ENCODE data around the gene OR6P1.

The OR6P1 gene

DNA sequence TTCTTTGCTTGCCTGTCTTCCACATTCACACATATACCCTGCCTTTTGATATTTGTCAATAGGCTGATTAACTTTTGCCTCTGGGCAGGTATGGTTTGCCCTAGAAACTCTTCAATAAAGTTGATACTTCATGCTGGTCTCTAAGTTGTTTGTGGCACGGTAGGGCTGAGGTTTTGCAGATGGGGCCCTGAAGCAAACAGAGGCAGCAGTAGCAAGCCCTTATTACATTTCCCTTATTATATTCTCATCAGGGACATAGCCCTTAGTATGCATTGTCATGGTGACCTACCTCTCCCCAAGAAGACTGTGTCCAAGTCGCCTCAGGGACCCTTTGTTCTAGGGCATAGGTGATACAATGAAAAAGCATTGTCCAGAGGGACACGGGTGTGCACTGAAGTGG is at the start of gene OR6P1:
OR6P1 (minus strand) TSS at position 101 of the 400 bp plus-strand sequence. CDS start 6,976 bp downstream, outside the sequence.
- Histone ChIP-seq H3K27me3 (ENCODE audit: control insufficient read depth, insufficient read depth, low read length) (no peaks in the 10 kb centered on the region), H3K36me3 (ENCODE audit: control insufficient read depth, insufficient read depth, low read length) (no peaks in the 10 kb centered on the region), H3K4me3 (ENCODE audit: low read length) (no peak within 1 kb of the TSS), H3K4me1 (ENCODE audit: control insufficient read depth, insufficient read depth, low read length) (no peaks in the 10 kb centered on the region), H3K27ac (ENCODE audit: low read length) (no peak within 1 kb of the TSS), H3K9me3 (ENCODE audit: control insufficient read depth, insufficient read depth, low read length) (no peaks in the 10 kb centered on the region)
- whole genome bisulfite sequencing (ENCODE audit: insufficient coverage, insufficient read length): no CpG with 5 or more reads among the region's 3 CpGs
- DNase-seq (ENCODE audit: low read depth, low spot score): no peak

- no peaks in the 10 kb centered on the region for H3K27me3 ChIP-seq (ENCODE audit: control insufficient read depth, insufficient read depth, low read length)
- H3K4me1 ChIP-seq (ENCODE audit: control insufficient read depth, insufficient read depth, low read length): no peaks in the 10 kb centered on the region
- no peaks in the 10 kb centered on the region for H3K9me3 ChIP-seq (ENCODE audit: control insufficient read depth, insufficient read depth, low read length)
- no peak overlapping the region for H3K4me3 ChIP-seq (ENCODE audit: low read length)
- no peaks in the 10 kb centered on the region for H3K36me3 ChIP-seq (ENCODE audit: control insufficient read depth, insufficient read depth, low read length)
- no peak for DNase-seq (ENCODE audit: low read depth, low spot score)
- WGBS (ENCODE audit: insufficient coverage, insufficient read length): no CpG with 5 or more reads among the region's 3 CpGs
- H3K27ac ChIP-seq (ENCODE audit: low read length): no peak overlapping the region
Observed at GRCh38 chr1:158613764-158614163, 43.4 kb upstream of the OR6P1 start.

DNA sequence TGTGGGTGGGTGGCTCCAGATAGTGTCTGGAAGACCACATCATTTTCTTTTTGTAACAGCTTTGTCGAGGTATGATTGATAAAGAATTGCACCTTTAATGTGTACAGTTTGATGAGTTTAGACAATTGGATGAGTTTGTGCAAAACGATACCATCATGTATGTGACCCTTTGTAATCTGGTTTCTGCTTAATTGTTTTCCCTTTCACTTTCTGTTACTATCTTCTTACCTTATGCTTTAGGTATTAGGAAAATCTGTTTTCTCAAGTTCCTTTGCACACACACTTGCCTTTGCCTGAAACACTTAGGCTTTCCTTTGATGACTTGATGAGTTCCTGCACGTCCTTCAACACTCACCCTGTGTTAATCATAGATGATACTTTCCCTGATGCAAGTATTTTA is 41.5 kb upstream of the OR6P1 start:
- H3K9me3 ChIP-seq (ENCODE audit: control insufficient read depth, insufficient read depth, low read length): no peaks in the 10 kb centered on the region
- DNase-seq (ENCODE audit: low read depth, low spot score): no peak
- H3K36me3 ChIP-seq (ENCODE audit: control insufficient read depth, insufficient read depth, low read length): no peaks in the 10 kb centered on the region
- no peaks in the 10 kb centered on the region for H3K27me3 ChIP-seq (ENCODE audit: control insufficient read depth, insufficient read depth, low read length)
- H3K27ac ChIP-seq (ENCODE audit: low read length): no peak overlapping the region
- H3K4me1 ChIP-seq (ENCODE audit: control insufficient read depth, insufficient read depth, low read length): no peaks in the 10 kb centered on the region
- WGBS (ENCODE audit: insufficient coverage, insufficient read length): no CpG with 5 or more reads among the region's 3 CpGs
- no peak overlapping the region for H3K4me3 ChIP-seq (ENCODE audit: low read length)

DNA sequence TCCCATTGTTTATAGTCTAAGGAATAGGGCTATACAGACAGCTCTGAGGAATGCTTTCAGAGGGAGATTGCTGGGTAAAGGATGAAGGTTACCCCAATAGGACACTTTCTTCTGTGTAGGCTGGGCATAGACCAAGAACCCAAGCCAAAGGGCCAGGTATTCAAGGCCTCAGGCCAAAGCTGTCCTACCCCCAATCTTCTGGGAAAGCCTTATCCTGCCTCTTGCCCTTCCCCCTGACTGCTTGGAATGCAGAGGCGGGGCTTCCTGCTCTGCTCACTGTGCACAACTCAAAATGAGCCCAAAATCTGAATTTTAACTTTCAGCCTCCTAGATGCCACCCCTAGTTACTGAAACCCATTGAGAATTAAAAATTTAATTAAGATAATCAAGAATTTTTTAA is 36.9 kb upstream of the OR6P1 start:
- Histone ChIP-seq H3K9me3 (ENCODE audit: control insufficient read depth, insufficient read depth, low read length) (no peaks in the 10 kb centered on the region), H3K4me3 (ENCODE audit: low read length) (no peak overlapping the region), H3K27me3 (ENCODE audit: control insufficient read depth, insufficient read depth, low read length) (no peaks in the 10 kb centered on the region), H3K4me1 (ENCODE audit: control insufficient read depth, insufficient read depth, low read length) (no peaks in the 10 kb centered on the region), H3K36me3 (ENCODE audit: control insufficient read depth, insufficient read depth, low read length) (no peaks in the 10 kb centered on the region), H3K27ac (ENCODE audit: low read length) (no peak overlapping the region)
- no peak for DNase-seq (ENCODE audit: low read depth, low spot score)
- WGBS (ENCODE audit: insufficient coverage, insufficient read length): no CpG with 5 or more reads among the region's 1 CpG

DNA sequence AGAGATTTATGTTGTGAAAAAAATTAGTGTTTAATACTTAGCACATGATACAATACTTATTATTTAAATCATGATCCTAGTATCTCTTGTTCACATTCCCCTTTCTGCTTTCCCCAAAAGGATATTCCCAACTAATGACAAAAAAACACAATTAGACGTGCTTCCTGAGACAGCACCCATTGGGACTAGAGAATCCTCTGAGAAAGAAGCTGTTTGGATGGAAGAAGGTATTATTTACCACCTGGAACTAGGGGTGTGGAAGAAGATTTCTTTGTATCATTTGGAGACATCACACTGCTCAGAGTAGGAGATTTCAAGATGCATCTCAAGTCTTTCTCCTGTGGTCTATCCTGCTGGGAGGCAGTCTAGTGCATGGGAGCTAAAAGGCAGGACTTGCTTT is 34.6 kb upstream of the OR6P1 start, which contains the start of gene OR10Z1:
OR10Z1 (plus strand) TSS at position 301 of the 400 bp plus-strand sequence. CDS start 1,171 bp downstream, outside the sequence.
- H3K27me3 ChIP-seq (ENCODE audit: control insufficient read depth, insufficient read depth, low read length): no peaks in the 10 kb centered on the region
- no CpG with 5 or more reads among the region's 1 CpG for WGBS (ENCODE audit: insufficient coverage, insufficient read length)
- no peaks in the 10 kb centered on the region for H3K4me1 ChIP-seq (ENCODE audit: control insufficient read depth, insufficient read depth, low read length)
- H3K4me3 ChIP-seq (ENCODE audit: low read length): no peak within 1 kb of the TSS
- no peak within 1 kb of the TSS for H3K27ac ChIP-seq (ENCODE audit: low read length)
- no peaks in the 10 kb centered on the region for H3K36me3 ChIP-seq (ENCODE audit: control insufficient read depth, insufficient read depth, low read length)
- no peak for DNase-seq (ENCODE audit: low read depth, low spot score)
- H3K9me3 ChIP-seq (ENCODE audit: control insufficient read depth, insufficient read depth, low read length): no peaks in the 10 kb centered on the region

- DNase-seq (ENCODE audit: low read depth, low spot score): no peak
- Histone ChIP-seq H3K4me3 (ENCODE audit: low read length) (no peak overlapping the region), H3K9me3 (ENCODE audit: control insufficient read depth, insufficient read depth, low read length) (no peaks in the 10 kb centered on the region), H3K36me3 (ENCODE audit: control insufficient read depth, insufficient read depth, low read length) (0 out of 2 replicates have a peak, but pooled peaks cover 3% of the 10 kb centered on the region), H3K27ac (ENCODE audit: low read length) (no peak overlapping the region), H3K4me1 (ENCODE audit: control insufficient read depth, insufficient read depth, low read length) (no peaks in the 10 kb centered on the region), H3K27me3 (ENCODE audit: control insufficient read depth, insufficient read depth, low read length) (no peaks in the 10 kb centered on the region)
- no CpG with 5 or more reads among the region's 2 CpGs for WGBS (ENCODE audit: insufficient coverage, insufficient read length)
Observed at GRCh38 chr1:158600735-158601134, 30.4 kb upstream of the OR6P1 start.

DNA sequence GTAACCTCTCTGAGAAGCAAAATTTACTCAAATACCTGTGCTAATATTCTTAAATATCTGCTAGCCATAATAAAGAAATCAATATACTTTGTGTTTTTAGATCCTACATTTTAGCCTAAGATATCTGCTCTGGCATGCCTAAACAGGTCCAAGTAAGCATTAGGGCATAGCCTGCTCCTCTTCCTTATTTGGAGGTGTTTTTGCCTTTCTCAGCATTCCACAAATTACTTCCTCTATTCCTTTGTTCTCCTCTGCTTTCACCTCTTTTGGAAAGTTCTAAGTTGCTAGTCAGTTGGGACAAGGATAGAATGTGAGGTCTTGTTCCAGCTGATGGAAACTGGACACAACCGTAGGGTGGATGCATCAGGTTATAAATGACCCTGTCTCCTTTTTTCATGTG is 16.6 kb upstream of the OR6P1 start:
- no peak overlapping the region for H3K4me3 ChIP-seq (ENCODE audit: low read length)
- no peaks in the 10 kb centered on the region for H3K4me1 ChIP-seq (ENCODE audit: control insufficient read depth, insufficient read depth, low read length)
- DNase-seq (ENCODE audit: low read depth, low spot score): no peak
- H3K27ac ChIP-seq (ENCODE audit: low read length): no peak overlapping the region
- no peaks in the 10 kb centered on the region; the same call in 1 of the 2 replicates for H3K9me3 ChIP-seq (ENCODE audit: control insufficient read depth, insufficient read depth, low read length)
- no peaks in the 10 kb centered on the region for H3K36me3 ChIP-seq (ENCODE audit: control insufficient read depth, insufficient read depth, low read length)
- no CpG with 5 or more reads among the region's 1 CpG for WGBS (ENCODE audit: insufficient coverage, insufficient read length)
- H3K27me3 ChIP-seq (ENCODE audit: control insufficient read depth, insufficient read depth, low read length): no peaks in the 10 kb centered on the region

- no CpG with 5 or more reads among the region's 4 CpGs for WGBS (ENCODE audit: insufficient coverage, insufficient read length)
- no peaks in the 10 kb centered on the region for H3K36me3 ChIP-seq (ENCODE audit: control insufficient read depth, insufficient read depth, low read length)
- H3K4me1 ChIP-seq (ENCODE audit: control insufficient read depth, insufficient read depth, low read length): no peaks in the 10 kb centered on the region
- H3K27me3 ChIP-seq (ENCODE audit: control insufficient read depth, insufficient read depth, low read length): no peaks in the 10 kb centered on the region
- no peak overlapping the region for H3K27ac ChIP-seq (ENCODE audit: low read length)
- H3K4me3 ChIP-seq (ENCODE audit: low read length): no peak overlapping the region
- DNase-seq (ENCODE audit: low read depth, low spot score): no peak
- no peaks in the 10 kb centered on the region; the same call in 1 of the 2 replicates for H3K9me3 ChIP-seq (ENCODE audit: control insufficient read depth, insufficient read depth, low read length)
Observed at GRCh38 chr1:158583962-158584361, 13.6 kb upstream of the OR6P1 start.

GRCh38 chr1:158579733-158580132 is 9.4 kb upstream of the OR6P1 start, which contains the start of gene OR10X1:
OR10X1 (minus strand) TSS chr1:158579899; CDS start chr1:158579899, 0 bp downstream.
- WGBS (ENCODE audit: insufficient coverage, insufficient read length): no CpG with 5 or more reads among the region's 1 CpG
- H3K4me3 ChIP-seq (ENCODE audit: low read length): no peak within 1 kb of the TSS
- H3K27ac ChIP-seq (ENCODE audit: low read length): no peak within 1 kb of the TSS
- no peaks in the 10 kb centered on the region for H3K36me3 ChIP-seq (ENCODE audit: control insufficient read depth, insufficient read depth, low read length)
- no peaks in the 10 kb centered on the region for H3K9me3 ChIP-seq (ENCODE audit: control insufficient read depth, insufficient read depth, low read length)
- H3K4me1 ChIP-seq (ENCODE audit: control insufficient read depth, insufficient read depth, low read length): no peaks in the 10 kb centered on the region
- no peak for DNase-seq (ENCODE audit: low read depth, low spot score)
- no peaks in the 10 kb centered on the region for H3K27me3 ChIP-seq (ENCODE audit: control insufficient read depth, insufficient read depth, low read length)

- DNase-seq (ENCODE audit: low read depth, low spot score): no peak
- Histone ChIP-seq H3K9me3 (ENCODE audit: control insufficient read depth, insufficient read depth, low read length) (no peaks in the 10 kb centered on the region), H3K27me3 (ENCODE audit: control insufficient read depth, insufficient read depth, low read length) (no peaks in the 10 kb centered on the region), H3K4me3 (ENCODE audit: low read length) (no peak overlapping the region), H3K27ac (ENCODE audit: low read length) (no peak overlapping the region), H3K4me1 (ENCODE audit: control insufficient read depth, insufficient read depth, low read length) (no peaks in the 10 kb centered on the region), H3K36me3 (ENCODE audit: control insufficient read depth, insufficient read depth, low read length) (no peaks in the 10 kb centered on the region)
- WGBS (ENCODE audit: insufficient coverage, insufficient read length): no CpG with 5 or more reads among the region's 3 CpGs
Observed at GRCh38 chr1:158577561-158577960, 7.2 kb upstream of the OR6P1 start.

DNA sequence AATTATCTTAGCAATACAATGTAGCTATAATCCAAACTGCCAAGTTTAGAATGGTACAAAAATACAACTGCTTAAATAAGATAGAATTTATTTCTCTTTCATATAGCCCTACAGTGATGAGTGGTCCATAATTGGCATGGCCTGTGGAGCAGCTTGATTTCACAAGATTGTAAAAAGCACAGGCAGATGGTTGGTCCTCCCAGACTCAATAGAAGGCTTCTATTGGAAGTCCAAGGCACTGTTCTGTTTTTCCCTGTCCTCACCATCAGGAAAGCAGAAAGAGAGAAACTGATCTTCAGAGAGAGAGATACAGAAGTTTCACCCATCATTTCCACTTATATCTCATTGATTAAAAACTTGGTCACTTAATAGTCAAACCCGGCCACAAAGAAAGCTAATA is 1.8 kb upstream of the OR6P1 start:
- Histone ChIP-seq H3K9me3 (ENCODE audit: control insufficient read depth, insufficient read depth, low read length) (no peaks in the 10 kb centered on the region), H3K4me1 (ENCODE audit: control insufficient read depth, insufficient read depth, low read length) (no peaks in the 10 kb centered on the region), H3K36me3 (ENCODE audit: control insufficient read depth, insufficient read depth, low read length) (no peaks in the 10 kb centered on the region), H3K4me3 (ENCODE audit: low read length) (no peak overlapping the region), H3K27me3 (ENCODE audit: control insufficient read depth, insufficient read depth, low read length) (no peaks in the 10 kb centered on the region), H3K27ac (ENCODE audit: low read length) (no peak overlapping the region)
- WGBS (ENCODE audit: insufficient coverage, insufficient read length): no CpG with 5 or more reads among the region's 1 CpG
- no peak for DNase-seq (ENCODE audit: low read depth, low spot score)
